Neuronal stem cell (in vitro differentiated cells): ENCODE measurements around the gene AKAP11.

Experiments
- DNase-seq: peaks from one replicate; pipeline ENCODE4 v3.0.0-alpha.2; 2013; ENCODE audit warnings: low spot score
- H2AFZ ChIP-seq: one replicate; pipeline ENCODE4 v1.6.1; 2013; ENCODE audit warnings: mild to moderate bottlenecking, low read length, inconsistent platforms
- H2AK5ac ChIP-seq: 2 replicates; pipeline ENCODE4 v1.6.1; 2013; ENCODE audit warnings: low read depth, mild to moderate bottlenecking, inconsistent platforms, low read length, moderate library complexity, mixed read lengths
- H2BK120ac ChIP-seq: 2 replicates; pipeline ENCODE4 v1.6.1; 2013; ENCODE audit warnings: low read depth, mild to moderate bottlenecking, inconsistent platforms, low read length, moderate library complexity, mixed read lengths
- H2BK12ac ChIP-seq: one replicate; pipeline ENCODE4 v1.6.1; 2013; ENCODE audit warnings: low read length, inconsistent platforms
- H2BK15ac ChIP-seq: 2 replicates; pipeline ENCODE4 v1.6.1; 2013; ENCODE audit warnings: mild to moderate bottlenecking, low read length, inconsistent platforms, mixed read lengths
- H2BK5ac ChIP-seq: one replicate; pipeline ENCODE4 v1.6.1; 2013; ENCODE audit warnings: inconsistent platforms, mild to moderate bottlenecking, low read length, moderate library complexity
- H3K14ac ChIP-seq: one replicate; pipeline ENCODE4 v1.6.1; 2013; ENCODE audit warnings: low read length, inconsistent platforms
- H3K18ac ChIP-seq: 2 replicates; pipeline ENCODE4 v1.6.1; 2013; ENCODE audit warnings: low read length, inconsistent platforms
- H3K23ac ChIP-seq: 2 replicates; pipeline ENCODE4 v1.6.1; 2013; ENCODE audit warnings: low read depth, mild to moderate bottlenecking, mixed read lengths, low read length, inconsistent platforms; ENCODE audit not compliant: poor library complexity
- H3K27ac ChIP-seq: replicated peaks from 3 replicates; pipeline ENCODE4 v1.5.1; 2013; ENCODE audit warnings: low read length, inconsistent platforms
- H3K27me3 ChIP-seq, 3 experiments: 2 replicates each; pipeline ENCODE4 v1.6.1; 2013; ENCODE audit warnings: low read length in 3 of 3, mild to moderate bottlenecking in 2 of 3, inconsistent platforms in 1 of 3, low read depth in 1 of 3, mixed read lengths in 1 of 3, moderate library complexity in 1 of 3; ENCODE audit not compliant: control insufficient read depth in 3 of 3, insufficient read depth in 3 of 3
- H3K36me3 ChIP-seq, 2 donors: replicated peaks in 1 of 2; 2 replicates each; pipeline ENCODE4 v1.6.1; 2013; ENCODE audit warnings: low read length in 2 of 2; ENCODE audit not compliant: control insufficient read depth in 2 of 2, insufficient read depth in 2 of 2
- H3K4ac ChIP-seq: 2 replicates; pipeline ENCODE4 v1.6.1; 2013; ENCODE audit warnings: inconsistent platforms, mild to moderate bottlenecking, low read length, moderate library complexity
- H3K4me1 ChIP-seq, 2 donors: 1 replicate in 1 of 2; 2 replicates in 1 of 2; pipeline ENCODE4 v1.6.1; 2013; ENCODE audit warnings: low read length in 2 of 2, low read depth in 1 of 2; ENCODE audit not compliant: control insufficient read depth in 2 of 2, insufficient read depth in 1 of 2
- H3K4me2 ChIP-seq: one replicate; pipeline ENCODE4 v1.6.1; 2013; ENCODE audit warnings: mild to moderate bottlenecking, low read length, inconsistent platforms; ENCODE audit not compliant: insufficient read depth, poor library complexity, severe bottlenecking
- H3K4me3 ChIP-seq, 2 donors: 2 replicates each; pipeline ENCODE4 v1.5.1; 2013; ENCODE audit warnings: low read length in 2 of 2, mild to moderate bottlenecking in 2 of 2, inconsistent platforms in 1 of 2, moderate library complexity in 1 of 2
- H3K79me1 ChIP-seq: one replicate; pipeline ENCODE4 v1.6.1; 2013; ENCODE audit warnings: low read depth, mild to moderate bottlenecking, inconsistent platforms, low read length, moderate library complexity
- H3K9ac ChIP-seq: one replicate; pipeline ENCODE4 v1.6.1; 2013; ENCODE audit warnings: mild to moderate bottlenecking, low read depth, low read length, inconsistent platforms; ENCODE audit not compliant: poor library complexity
- H3K9me3 ChIP-seq, 2 donors: replicated peaks in 1 of 2; 2 replicates each; pipeline versions ENCODE3 to v1.6.1; 2013; ENCODE audit warnings: low read length in 2 of 2, mild to moderate bottlenecking in 2 of 2, inconsistent platforms in 1 of 2, low read depth in 1 of 2, mixed read lengths in 1 of 2, moderate library complexity in 1 of 2; ENCODE audit not compliant: control insufficient read depth in 2 of 2, insufficient read depth in 1 of 2
- H4K8ac ChIP-seq: one replicate; pipeline ENCODE4 v1.6.1; 2013; ENCODE audit warnings: low read depth, mild to moderate bottlenecking, inconsistent platforms, low read length, moderate library complexity
- H4K91ac ChIP-seq: one replicate; pipeline ENCODE4 v1.6.1; 2013; ENCODE audit warnings: low read length, low read depth, mild to moderate bottlenecking, inconsistent platforms; ENCODE audit not compliant: poor library complexity

The AKAP11 gene

GRCh38 chr13:42327725-42328124, 55.8 kb downstream of the AKAP11 start:
- Histone ChIP-seq H3K9ac (no peak overlapping the region), H3K4ac (no peak overlapping the region), H3K79me1 (no peaks in the 10 kb centered on the region), H3K4me1 (peaks cover 0 to 1% of the 10 kb centered on the region in 2 donors), H4K91ac (no peak overlapping the region), H2BK15ac (no peak overlapping the region), H3K27me3 (no peaks in the 10 kb centered on the region), H3K36me3 (peaks cover 0 to 8% of the 10 kb centered on the region in 2 donors), H2AFZ (no peak overlapping the region), H3K4me2 (no peak overlapping the region), H4K8ac (no peak overlapping the region), H2AK5ac (no peak overlapping the region), H3K27ac (no peak overlapping the region), H2BK12ac (no peak overlapping the region), H2BK5ac (no peak overlapping the region), H2BK120ac (no peak overlapping the region), H3K18ac (no peak overlapping the region), H3K4me3 (no peak overlapping the region), H3K23ac (no peak overlapping the region), H3K9me3 (no peaks in the 10 kb centered on the region), H3K14ac (no peak overlapping the region)
- no peak for DNase-seq

DNA sequence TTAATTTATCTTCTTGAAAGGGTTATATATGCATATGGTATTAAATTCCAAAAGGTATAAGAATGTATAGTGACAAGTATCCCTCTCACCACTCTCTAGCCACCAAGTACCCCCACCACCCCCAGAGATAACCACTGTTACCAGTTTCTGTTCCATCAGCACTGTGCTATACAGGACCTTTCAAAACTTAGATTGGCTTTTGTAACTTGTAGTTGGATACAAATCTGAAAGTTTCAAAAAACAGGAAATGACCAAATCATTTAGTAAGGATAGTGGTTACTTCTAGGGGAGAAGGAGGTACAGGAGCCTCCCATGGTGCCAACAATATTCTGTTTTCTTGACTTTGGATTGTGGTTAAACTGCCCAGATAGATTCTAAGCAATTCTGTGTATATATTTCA, 56.7 kb downstream of the AKAP11 start:
- Histone ChIP-seq H3K4ac (no peak overlapping the region), H2BK5ac (no peak overlapping the region), H2BK12ac (no peak overlapping the region), H2BK15ac (no peak overlapping the region), H3K14ac (no peak overlapping the region), H2AFZ (no peak overlapping the region), H3K18ac (no peak overlapping the region), H4K91ac (no peak overlapping the region), H2AK5ac (no peak overlapping the region), H3K36me3 (peaks cover 0 to 3% of the 10 kb centered on the region in 2 donors), H3K4me1 (peaks cover 0 to 1% of the 10 kb centered on the region in 2 donors), H2BK120ac (no peak overlapping the region), H3K4me2 (no peak overlapping the region), H3K9ac (no peak overlapping the region), H3K9me3 (no peaks in the 10 kb centered on the region), H4K8ac (no peak overlapping the region), H3K23ac (no peak overlapping the region), H3K79me1 (no peaks in the 10 kb centered on the region), H3K4me3 (no peak overlapping the region), H3K27me3 (no peaks in the 10 kb centered on the region), H3K27ac (no peak overlapping the region)
- DNase-seq = no peak

GRCh38 chr13:42329239-42329638, 57.3 kb downstream of the AKAP11 start:
- Histone ChIP-seq H3K18ac (no peak overlapping the region), H2AK5ac (no peak overlapping the region), H3K4me3 (no peak overlapping the region), H4K91ac (no peak overlapping the region), H3K79me1 (no peaks in the 10 kb centered on the region), H3K36me3 (no peaks in the 10 kb centered on the region), H3K9ac (no peak overlapping the region), H3K27me3 (no peaks in the 10 kb centered on the region), H2BK5ac (no peak overlapping the region), H3K9me3 (no peaks in the 10 kb centered on the region), H4K8ac (no peak overlapping the region), H2BK15ac (no peak overlapping the region), H3K4ac (no peak overlapping the region), H2AFZ (no peak overlapping the region), H3K4me2 (no peak overlapping the region), H3K4me1 (peaks cover 0 to 2% of the 10 kb centered on the region in 2 donors), H3K14ac (no peak overlapping the region), H3K27ac (no peak overlapping the region), H3K23ac (no peak overlapping the region), H2BK12ac (no peak overlapping the region), H2BK120ac (no peak overlapping the region)
- no peak for DNase-seq

GRCh38 chr13:42331009-42331408, 59.1 kb downstream of the AKAP11 start:
- Histone ChIP-seq H3K9me3 (no peaks in the 10 kb centered on the region), H3K4me3 (no peak overlapping the region), H3K27me3 (no peaks in the 10 kb centered on the region), H3K36me3 (no peaks in the 10 kb centered on the region), H2AFZ (no peak overlapping the region), H4K91ac (no peak overlapping the region), H2BK120ac (no peak overlapping the region), H3K4me1 (peaks cover 0 to 5% of the 10 kb centered on the region in 2 donors), H3K4me2 (no peak overlapping the region), H2AK5ac (no peak overlapping the region), H3K4ac (no peak overlapping the region), H3K23ac (no peak overlapping the region), H3K14ac (no peak overlapping the region), H3K27ac (no peak overlapping the region), H2BK15ac (no peak overlapping the region), H3K79me1 (no peaks in the 10 kb centered on the region), H2BK12ac (no peak overlapping the region), H3K9ac (no peak overlapping the region), H4K8ac (no peak overlapping the region), H3K18ac (no peak overlapping the region), H2BK5ac (no peak overlapping the region)
- no peak for DNase-seq
